Suprapubic skin (tissue), 3 donors: ENCODE results near the gene TMEM132D.

Experiments
- CTCF ChIP-seq, 2 donors: fragments of 200-600 bp in 1 of 2; fragments of 450-650 bp in 1 of 2; sonication (generic) in 1 of 2; IDR thresholded peaks; one replicate each; pipeline ENCODE4 v1.5.1; 2016 to 2019; ENCODE audit warnings: antibody characterized with exemption in 2 of 2, mild to moderate bottlenecking in 1 of 2, moderate library complexity in 1 of 2
- POLR2A ChIP-seq, 2 donors: fragments of 450-650 bp; IDR thresholded peaks; one replicate each; pipeline ENCODE4 v1.6.1; 2017; ENCODE audit warnings: antibody characterized with exemption in 2 of 2, mild to moderate bottlenecking in 2 of 2, moderate library complexity in 2 of 2

- TF ChIP-seq POLR2A (IDR thresholded peaks at IDR 0.05) (no peak), CTCF (IDR thresholded peaks at IDR 0.05) (no peak)
Observed at GRCh38 chr12:129839679-129840078, 64.1 kb downstream of the TMEM132D start.
